Spinal cord (tissue), 10 donors: ENCODE measurements around the gene KDELR1. TPM values are rescaled to one million over a fixed set of nuclear protein-coding genes. Genes with fewer than 3 reads are reported as not detected.

Source experiments
- DNase-seq, 6 donors: peaks; one replicate each; pipeline versions ENCODE4 v3.0.0 to v3.0.0-alpha.2; 2013 to 2015; ENCODE audit warnings: low spot score in 6 of 6, low read depth in 4 of 6
- H3K27ac ChIP-seq: one replicate; pipeline ENCODE4 v1.5.1; 2013; ENCODE audit warnings: low read depth, low read length, control low read depth
- H3K27me3 ChIP-seq: one replicate; pipeline ENCODE4 v1.6.1; 2013; ENCODE audit warnings: low read length; ENCODE audit not compliant: control insufficient read depth, insufficient read depth
- H3K36me3 ChIP-seq: one replicate; pipeline ENCODE4 v1.6.1; 2013; ENCODE audit warnings: low read length; ENCODE audit not compliant: control insufficient read depth, insufficient read depth
- H3K4me1 ChIP-seq: one replicate; pipeline ENCODE4 v1.6.1; 2013; ENCODE audit warnings: low read length; ENCODE audit not compliant: control insufficient read depth, insufficient read depth
- H3K4me3 ChIP-seq: one replicate; pipeline ENCODE4 v1.5.1; 2013; ENCODE audit warnings: low read depth, low read length, control low read depth
- H3K9me3 ChIP-seq: one replicate; pipeline ENCODE4 v1.6.1; 2013; ENCODE audit warnings: low read length; ENCODE audit not compliant: control insufficient read depth, insufficient read depth
- WGBS: methylation state at CpG from one replicate; pipeline ENCODE4 v1.1.5; 2013; ENCODE audit warnings: missing lambda C conversion rate; ENCODE audit not compliant: insufficient coverage; 5-methylcytosine and 5-hydroxymethylcytosine counted together
- long read RNA-seq, 4 donors: transcript quantifications; one replicate each; lab custom pipeline, GENCODE V29; 2026
- polyA plus RNA-seq, 2 donors: library from polyadenylated mRNA; unstranded; fragments of 120-200 nt; gene quantifications; one replicate each; pipeline ENCODE4 v1.2.1, GENCODE V29; 2013; ENCODE audit not compliant: insufficient read length in 2 of 2
- total RNA-seq, 2 donors: library from RNA; depleted of rRNA in 1 of 2; stranded (reverse); fragments of 120-200 nt in 1 of 2; fragments of >200 nt in 1 of 2; gene quantifications; one replicate each; pipeline versions ENCODE4 v1.2.3 to v1.2.4, GENCODE V29; 2013 to 2014
- donor health status: healthy.

Gene KDELR1
- total RNA-seq: 10 to 100 TPM; 44.6 to 86.8 TPM
- polyA plus RNA-seq: 100 to 1,000 TPM; 125 to 141 TPM
- long read RNA-seq, donor 1, transcript KDELR1-201 (5 exons, 1,557 nt): major isoform, 39 of 40 reads
- long read RNA-seq, donor 1, partial matches to known transcripts: 0 of 40 reads
- long read RNA-seq, donor 1, other reads (novel, unspliced or antisense): 0 of 40 reads
- long read RNA-seq, donor 2, transcript KDELR1-201 (5 exons, 1,557 nt): major isoform, 26 of 27 reads
- long read RNA-seq, donor 2, partial matches to known transcripts: 0 of 27 reads
- long read RNA-seq, donor 2, other reads (novel, unspliced or antisense): 0 of 27 reads
- long read RNA-seq, donor 3, transcript KDELR1-201 (5 exons, 1,557 nt): major isoform, 22 of 36 reads
- long read RNA-seq, donor 3, partial matches to known transcripts: 11 of 36 reads
- long read RNA-seq, donor 3, other reads (novel, unspliced or antisense): 0 of 36 reads
- long read RNA-seq, donor 4, transcript KDELR1-201 (5 exons, 1,557 nt): major isoform, 57 of 62 reads
- long read RNA-seq, donor 4, partial matches to known transcripts: 0 of 62 reads
- long read RNA-seq, donor 4, other reads (novel, unspliced or antisense): 0 of 62 reads

DNA sequence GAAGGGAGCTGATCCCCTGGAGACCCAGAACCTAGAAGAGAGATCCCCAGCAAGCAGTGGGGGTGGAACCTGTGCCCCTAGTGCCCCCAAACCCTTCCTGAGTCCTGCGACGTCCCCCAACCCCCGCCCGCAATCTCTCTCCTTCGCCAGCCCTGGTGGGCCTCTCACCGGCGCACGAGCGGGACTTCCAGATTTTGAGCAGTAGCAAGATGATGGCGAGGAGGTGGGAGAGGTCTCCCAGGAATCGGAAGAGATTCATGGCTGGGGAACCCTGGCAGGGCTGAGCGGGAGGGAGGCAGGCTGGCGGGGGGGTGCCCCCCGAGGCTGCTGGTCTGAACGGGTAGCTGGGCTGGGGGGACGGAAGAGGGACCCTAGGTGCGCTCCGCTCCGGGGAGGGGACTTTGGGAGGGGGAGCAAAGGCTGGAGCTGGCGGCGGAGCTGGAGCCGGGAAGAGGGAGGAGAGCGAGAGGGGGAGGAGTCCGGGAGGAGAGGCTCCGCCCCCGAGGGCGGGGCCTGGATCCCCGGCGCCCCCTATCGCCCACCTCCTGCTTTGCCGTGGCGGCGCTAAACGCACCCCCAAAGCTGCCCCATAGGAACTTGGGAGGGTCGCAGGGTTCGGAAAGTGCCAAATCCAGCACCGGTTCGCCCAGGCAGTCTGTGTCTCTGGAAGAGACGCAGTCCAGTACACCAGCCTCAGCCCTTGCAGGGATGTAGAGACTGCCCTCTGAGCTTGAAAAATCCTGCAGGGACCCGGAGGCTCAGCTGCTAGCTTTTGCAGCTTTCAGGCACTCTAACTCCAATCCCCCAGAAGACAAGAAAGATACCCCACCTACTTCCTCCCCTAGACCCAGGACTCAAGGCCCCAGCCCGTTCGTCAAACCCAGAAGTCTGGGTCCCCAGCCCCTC lies at the start of gene KDELR1:
KDELR1 (minus strand) TSS at position 452 of the 906 bp plus-strand sequence; CDS start at position 259, 193 bp downstream.
- Histone ChIP-seq H3K27me3 (peaks cover 25% of the 10 kb centered on the region), H3K9me3 (no peaks in the 10 kb centered on the region), H3K36me3 (peaks cover 41% of the 10 kb centered on the region), H3K4me3 (peak within 1 kb of the TSS; percentile 99), H3K27ac (peak within 1 kb of the TSS; percentile 85), H3K4me1 (peaks cover 63% of the 10 kb centered on the region)
- WGBS: 4% methylated on average over 42 of the region's 42 CpGs
- DNase-seq: peak in 5 of 6 donors; percentile 58 to 94 (median 77)

- no peak overlapping the region for H3K4me3 ChIP-seq
- no peak overlapping the region for H3K27ac ChIP-seq
- DNase-seq: no peak
- H3K36me3 ChIP-seq: peaks cover 16% of the 10 kb centered on the region
- no peaks in the 10 kb centered on the region for H3K4me1 ChIP-seq
- H3K9me3 ChIP-seq: no peaks in the 10 kb centered on the region
- WGBS: 84% methylated on average over 4 of the region's 5 CpGs
- H3K27me3 ChIP-seq: peaks cover 3% of the 10 kb centered on the region
Observed at GRCh38 chr19:48436586-48436985, 45.2 kb upstream of the KDELR1 start.

GRCh38 chr19:48433337-48433736 lies 42.0 kb upstream of the KDELR1 start:
- DNase-seq: no peak
- Histone ChIP-seq H3K4me1 (no peaks in the 10 kb centered on the region), H3K27ac (no peak overlapping the region), H3K36me3 (peaks cover 27% of the 10 kb centered on the region), H3K4me3 (no peak overlapping the region), H3K27me3 (no peaks in the 10 kb centered on the region), H3K9me3 (no peaks in the 10 kb centered on the region)
- WGBS: 70% methylated on average over 2 of the region's 8 CpGs

GRCh38 chr19:48428670-48429069 lies 37.3 kb upstream of the KDELR1 start:
- Histone ChIP-seq H3K4me1 (no peaks in the 10 kb centered on the region), H3K27me3 (no peaks in the 10 kb centered on the region), H3K36me3 (peaks cover 27% of the 10 kb centered on the region), H3K4me3 (no peak overlapping the region), H3K27ac (no peak overlapping the region), H3K9me3 (no peaks in the 10 kb centered on the region)
- DNase-seq: no peak
- no CpG with 5 or more reads among the region's 1 CpG for WGBS

DNA sequence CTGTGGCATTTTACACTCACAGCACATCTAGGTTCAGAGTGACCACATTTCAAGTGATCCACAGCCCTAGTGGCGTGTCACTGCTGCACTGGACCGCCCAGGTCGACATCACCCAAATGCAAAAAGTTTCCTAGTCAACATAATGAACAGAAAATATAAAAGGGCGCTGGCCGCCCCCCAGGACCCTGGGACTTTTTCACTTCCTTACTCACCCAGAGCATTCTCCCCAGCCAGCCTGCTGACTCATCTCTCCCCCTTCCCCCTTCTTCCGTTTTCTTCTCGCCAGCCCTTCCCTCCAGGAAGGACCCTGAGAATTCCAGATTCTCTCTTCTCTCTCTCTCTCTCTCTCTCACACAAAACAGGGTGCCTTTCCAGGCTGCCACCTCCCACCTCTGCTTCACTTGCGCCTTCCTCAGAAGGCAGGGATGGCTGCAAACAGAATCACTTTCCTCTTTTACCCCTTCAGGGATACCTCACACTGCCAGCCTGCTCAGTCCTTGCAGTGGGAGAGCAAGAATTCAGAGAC lies 33.4 kb upstream of the KDELR1 start:
- 54% methylated on average over 8 of the region's 8 CpGs for WGBS
- H3K4me3 ChIP-seq: no peak overlapping the region
- H3K27ac ChIP-seq: peak overlapping the region; percentile 25
- no peaks in the 10 kb centered on the region for H3K4me1 ChIP-seq
- no peaks in the 10 kb centered on the region for H3K9me3 ChIP-seq
- no peaks in the 10 kb centered on the region for H3K27me3 ChIP-seq
- peaks cover 40% of the 10 kb centered on the region for H3K36me3 ChIP-seq
- DNase-seq: no peak

- no peak for DNase-seq
- Histone ChIP-seq H3K27me3 (no peaks in the 10 kb centered on the region), H3K4me3 (no peak overlapping the region), H3K4me1 (no peaks in the 10 kb centered on the region), H3K27ac (no peak overlapping the region), H3K36me3 (peaks cover 42% of the 10 kb centered on the region), H3K9me3 (no peaks in the 10 kb centered on the region)
- 71% methylated on average over 14 of the region's 16 CpGs for WGBS
Observed at GRCh38 chr19:48421548-48421947, 30.2 kb upstream of the KDELR1 start.

- H3K9me3 ChIP-seq: no peaks in the 10 kb centered on the region
- H3K4me3 ChIP-seq: no peak overlapping the region
- no peak overlapping the region for H3K27ac ChIP-seq
- peaks cover 55% of the 10 kb centered on the region for H3K36me3 ChIP-seq
- 64% methylated on average over 24 of the region's 31 CpGs for WGBS
- peak in 2 of 6 donors; percentile 67 to 78 for DNase-seq
- H3K4me1 ChIP-seq: peaks cover 6% of the 10 kb centered on the region
- peaks cover 6% of the 10 kb centered on the region for H3K27me3 ChIP-seq
Observed at GRCh38 chr19:48419158-48419920, 28.0 kb upstream of the KDELR1 start.

DNA sequence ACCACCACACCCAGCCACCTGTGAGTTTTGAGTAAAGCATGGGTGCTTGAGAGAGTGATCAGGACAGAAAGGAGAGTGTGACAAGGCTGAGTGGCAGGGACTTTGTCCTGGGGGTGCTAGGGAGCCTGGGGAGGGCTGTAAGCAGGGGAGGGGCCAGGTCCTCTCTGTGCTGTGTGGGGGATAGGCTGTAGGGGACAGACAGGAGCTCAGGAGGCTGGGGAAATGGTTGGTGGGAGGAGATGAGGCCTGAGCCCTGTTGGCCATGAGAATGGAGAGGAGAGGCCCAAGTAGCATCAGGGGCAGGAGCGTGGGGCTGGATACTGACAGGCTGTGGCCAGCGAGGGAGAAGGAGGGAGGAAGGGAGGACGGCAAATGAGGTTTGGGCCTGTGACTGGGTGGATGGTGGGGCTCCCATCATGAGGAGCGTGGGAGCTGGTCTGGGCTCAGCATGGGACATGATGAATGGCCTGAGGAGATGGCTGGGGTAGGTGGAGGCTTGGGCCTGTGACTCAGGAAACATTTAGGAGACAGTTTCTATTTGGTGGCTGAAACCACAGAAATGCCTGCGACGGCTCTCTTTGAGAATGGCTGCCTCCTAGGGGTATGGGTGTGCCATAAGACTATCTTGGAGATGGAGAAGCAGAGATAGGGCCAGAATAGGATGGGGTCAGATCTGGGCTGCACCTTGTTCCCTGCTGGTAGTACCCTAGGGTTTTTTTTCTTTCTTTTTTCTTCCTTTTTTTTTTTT lies 27.1 kb upstream of the KDELR1 start:
- no peaks in the 10 kb centered on the region for H3K9me3 ChIP-seq
- peaks cover 53% of the 10 kb centered on the region for H3K36me3 ChIP-seq
- DNase-seq: no peak
- 76% methylated on average over 6 of the region's 6 CpGs for WGBS
- H3K4me1 ChIP-seq: peaks cover 7% of the 10 kb centered on the region
- no peak overlapping the region for H3K27ac ChIP-seq
- peaks cover 6% of the 10 kb centered on the region for H3K27me3 ChIP-seq
- no peak overlapping the region for H3K4me3 ChIP-seq
